MCF 10A (cell line): ENCODE measurements around the gene BCL2L11. TPM values are rescaled to one million over a fixed set of nuclear protein-coding genes. Genes with fewer than 3 reads are reported as not detected.

Source experiments
- BruUV-seq: library from RNA; stranded (reverse); fragments of 400-500 nt; replicated peaks from 2 replicates; lab custom pipeline; 2021; lab: Mats Ljungman, UMichigan
- CTCF ChIA-PET: fragments of 300-600 bp; sonication (Branson Sonifier 250); formaldehyde crosslinking; extraction: SDS; loops from one replicate; lab custom pipeline; 2021; ENCODE audit warnings: antibody characterized with exemption, inconsistent platforms; lab: Yijun Ruan, JAX
- POLR2A ChIA-PET: fragments of 300-600, 350-650 bp; sonication (Branson Sonifier 250); formaldehyde crosslinking; extraction: SDS; loops from one replicate; lab custom pipeline; 2020; ENCODE audit warnings: antibody characterized with exemption, inconsistent platforms; lab: Yijun Ruan, JAX
- DNase-seq: peaks from one replicate; pipeline ENCODE4 v3.0.0-alpha.2; 2018; ENCODE audit not compliant: unreplicated experiment
- H3K27ac Mint-ChIP-seq: one replicate; pipeline ENCODE4 v1.8.0; 2022; ENCODE audit warnings: mild to moderate bottlenecking, low read depth, mixed read lengths; ENCODE audit not compliant: unreplicated experiment
- H3K27me3 Mint-ChIP-seq: one replicate; pipeline ENCODE4 v1.8.0; 2022; ENCODE audit warnings: mixed read lengths; ENCODE audit not compliant: insufficient read depth, unreplicated experiment
- H3K36me3 Mint-ChIP-seq: one replicate; pipeline ENCODE4 v1.8.0; 2022; ENCODE audit warnings: mild to moderate bottlenecking, moderate library complexity, mixed read lengths; ENCODE audit not compliant: insufficient read depth, unreplicated experiment
- H3K4me1 Mint-ChIP-seq: one replicate; pipeline ENCODE4 v1.8.0; 2022; ENCODE audit warnings: mixed read lengths; ENCODE audit not compliant: insufficient read depth, unreplicated experiment
- H3K4me3 Mint-ChIP-seq: one replicate; pipeline ENCODE4 v1.8.0; 2022; ENCODE audit warnings: mild to moderate bottlenecking, moderate library complexity, mixed read lengths; ENCODE audit not compliant: unreplicated experiment
- H3K9me3 Mint-ChIP-seq: one replicate; pipeline ENCODE4 v1.8.0; 2022; ENCODE audit warnings: mixed read lengths; ENCODE audit not compliant: unreplicated experiment
- CTCF ChIP-seq: fragments of 200-600 bp; IDR thresholded peaks from one replicate; pipeline ENCODE4 v1.8.0; 2022; ENCODE audit warnings: antibody characterized with exemption, mild to moderate bottlenecking; ENCODE audit not compliant: unreplicated experiment
- intact Hi-C: fragments of 100-400 bp; cut with micrococcal nuclease; formaldehyde crosslinking; loops from 2 replicates; pipeline ENCODE4 v1.14.1; 2022
- total RNA-seq: library from RNA; stranded (reverse); gene quantifications from 2 replicates; pipeline ENCODE4 v1.2.3, GENCODE V29; 2022

Gene BCL2L11
- total RNA-seq, 1 experiment from 2014 or later = 5.8 TPM

DNA sequence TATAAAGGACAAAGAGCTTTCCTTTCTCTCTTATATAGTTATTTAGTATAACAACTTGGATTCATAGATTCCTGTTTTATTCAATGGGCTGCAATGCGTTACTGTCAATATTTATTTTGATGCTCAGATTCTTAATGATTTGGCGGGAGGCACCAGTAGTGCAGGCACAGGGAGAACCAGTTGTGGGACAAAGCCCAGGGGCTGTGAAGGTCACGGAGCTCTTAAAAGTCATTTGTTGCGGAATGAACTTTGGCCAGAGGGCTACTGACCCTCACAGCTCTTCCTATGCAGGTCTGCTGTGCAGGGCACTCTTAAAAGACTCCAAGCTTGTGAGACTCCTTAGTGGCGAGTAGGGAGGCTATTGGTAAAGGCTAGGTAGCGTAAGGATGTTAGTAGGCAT lies 34.0 kb downstream of the BCL2L11 start:
- no peak overlapping the region for H3K27ac Mint-ChIP-seq
- H3K4me3 Mint-ChIP-seq = no peak overlapping the region
- no peak for TF ChIP-seq CTCF
- DNase-seq = no peak
- ChIA-PET POLR2A (no interaction called here), CTCF (interaction anchor here (0.6 to 0.8 kb wide), 3 partner anchors 13 to 545 kb away, joined by 3 read pairs; no protein-coding TSS in a partner anchor)
- peaks cover 19% of the 10 kb centered on the region for H3K4me1 Mint-ChIP-seq
- intact Hi-C loops = no loop called here
- no TSS peak for BruUV-seq
- no peaks in the 10 kb centered on the region for H3K27me3 Mint-ChIP-seq
- no peaks in the 10 kb centered on the region for H3K9me3 Mint-ChIP-seq
- H3K36me3 Mint-ChIP-seq = peaks cover 83% of the 10 kb centered on the region

GRCh38 chr2:111155610-111156009 lies 34.9 kb downstream of the BCL2L11 start:
- Mint-ChIP-seq H3K27ac (peak overlapping the region; percentile 88), H3K36me3 (peaks cover 79% of the 10 kb centered on the region), H3K9me3 (no peaks in the 10 kb centered on the region), H3K4me3 (no peak overlapping the region), H3K27me3 (no peaks in the 10 kb centered on the region), H3K4me1 (peaks cover 27% of the 10 kb centered on the region)
- no peak for TF ChIP-seq CTCF
- ChIA-PET POLR2A (interaction anchor here (0.6 to 1.3 kb wide), 2 partner anchors 11 to 1098 kb away, joined by 3 read pairs; no protein-coding TSS in a partner anchor), CTCF (interaction anchor here (0.6 kb wide), 1 partner anchor 344 kb away, joined by 4 read pairs; no protein-coding TSS in a partner anchor)
- intact Hi-C loops = no loop called here
- DNase-seq = peak; percentile 21
- BruUV-seq = no TSS peak

DNA sequence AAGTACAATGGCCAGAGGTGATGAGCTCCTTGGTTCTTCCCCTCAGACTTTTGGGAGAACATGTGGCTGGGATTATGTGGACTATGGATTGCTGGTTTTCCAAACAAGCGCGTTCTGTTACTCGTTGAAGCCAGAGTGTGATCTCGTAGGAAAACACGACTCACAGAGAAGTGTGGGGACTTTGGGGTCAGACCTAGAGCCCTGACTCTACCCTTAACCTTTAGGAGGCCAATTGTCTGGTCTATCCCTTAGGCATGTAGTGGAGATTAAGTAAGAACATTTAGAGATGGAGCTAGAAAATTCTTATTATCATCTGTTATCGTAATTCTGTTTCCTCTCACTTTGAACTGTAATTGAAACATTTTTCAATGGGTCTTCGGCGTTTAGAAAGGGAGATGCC lies 35.8 kb downstream of the BCL2L11 start:
- intact Hi-C loops = no loop called here
- Mint-ChIP-seq H3K4me1 (peaks cover 34% of the 10 kb centered on the region), H3K4me3 (no peak overlapping the region), H3K36me3 (peaks cover 82% of the 10 kb centered on the region), H3K27ac (no peak overlapping the region), H3K27me3 (no peaks in the 10 kb centered on the region), H3K9me3 (no peaks in the 10 kb centered on the region)
- no peak for TF ChIP-seq CTCF
- POLR2A ChIA-PET = interaction anchor here (0.6 to 1.8 kb wide), 6 partner anchors 10 to 36 kb away, joined by 3 to 6 read pairs (median 5); partner anchors contain the start of gene BCL2L11
- DNase-seq = no peak
- CTCF ChIA-PET = interaction anchor here (1.4 kb wide), 1 partner anchor 12 kb away, joined by 3 read pairs; no protein-coding TSS in a partner anchor
- no TSS peak for BruUV-seq

- CTCF ChIA-PET = interaction anchor here (0.7 to 1.4 kb wide), 2 partner anchors 13 to 40 kb away, joined by 3 read pairs; no protein-coding TSS in a partner anchor
- peaks cover 79% of the 10 kb centered on the region for H3K36me3 Mint-ChIP-seq
- intact Hi-C loops = no loop called here
- no peak overlapping the region for H3K4me3 Mint-ChIP-seq
- H3K27me3 Mint-ChIP-seq = no peaks in the 10 kb centered on the region
- no peak overlapping the region for H3K27ac Mint-ChIP-seq
- no peak for DNase-seq
- no peak for TF ChIP-seq CTCF
- POLR2A ChIA-PET = interaction anchor here (0.6 to 1.8 kb wide), 7 partner anchors 10 to 36 kb away, joined by 3 to 6 read pairs (median 5); partner anchors contain the start of gene BCL2L11
- H3K9me3 Mint-ChIP-seq = no peaks in the 10 kb centered on the region
- peaks cover 34% of the 10 kb centered on the region for H3K4me1 Mint-ChIP-seq
- no TSS peak for BruUV-seq
These were observed 36.5 kb downstream of the BCL2L11 start for GRCh38 chr2:111157071-111157661.
